C4-2B (cell line): ENCODE results near the gene RAB31.

Experiments
- ZFX ChIP-seq: fragments of 450-650 bp; IDR thresholded peaks from 2 replicates; pipeline ENCODE4 v1.6.1; 2017
- TF ChIP-seq, protein P1 (sequence below): fragments of 450-650 bp; conservative IDR thresholded peaks from 2 replicates; pipeline ENCODE4 v1.5.1; 2017; ENCODE audit warnings: mild to moderate bottlenecking

DNA sequence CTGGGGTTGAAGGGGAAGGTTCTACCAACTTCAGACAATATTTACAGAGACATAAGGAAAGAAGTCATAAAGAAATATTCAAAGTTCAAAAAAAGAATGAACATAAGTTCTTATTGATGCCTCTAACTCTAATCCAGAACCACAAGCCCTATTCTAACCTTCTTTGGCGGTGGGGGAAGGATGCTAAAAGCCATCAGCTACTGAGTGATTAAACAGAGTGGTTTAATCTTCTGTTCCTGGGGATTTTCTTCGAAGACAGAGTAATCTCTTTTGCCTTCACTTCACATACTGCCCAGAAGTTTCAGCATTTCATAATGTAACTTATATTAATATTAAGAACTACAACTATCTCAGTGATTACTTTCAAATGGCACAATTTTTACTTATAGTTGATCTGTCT is 126.5 kb downstream of the RAB31 start:
- TF ChIP-seq, protein P1, sequence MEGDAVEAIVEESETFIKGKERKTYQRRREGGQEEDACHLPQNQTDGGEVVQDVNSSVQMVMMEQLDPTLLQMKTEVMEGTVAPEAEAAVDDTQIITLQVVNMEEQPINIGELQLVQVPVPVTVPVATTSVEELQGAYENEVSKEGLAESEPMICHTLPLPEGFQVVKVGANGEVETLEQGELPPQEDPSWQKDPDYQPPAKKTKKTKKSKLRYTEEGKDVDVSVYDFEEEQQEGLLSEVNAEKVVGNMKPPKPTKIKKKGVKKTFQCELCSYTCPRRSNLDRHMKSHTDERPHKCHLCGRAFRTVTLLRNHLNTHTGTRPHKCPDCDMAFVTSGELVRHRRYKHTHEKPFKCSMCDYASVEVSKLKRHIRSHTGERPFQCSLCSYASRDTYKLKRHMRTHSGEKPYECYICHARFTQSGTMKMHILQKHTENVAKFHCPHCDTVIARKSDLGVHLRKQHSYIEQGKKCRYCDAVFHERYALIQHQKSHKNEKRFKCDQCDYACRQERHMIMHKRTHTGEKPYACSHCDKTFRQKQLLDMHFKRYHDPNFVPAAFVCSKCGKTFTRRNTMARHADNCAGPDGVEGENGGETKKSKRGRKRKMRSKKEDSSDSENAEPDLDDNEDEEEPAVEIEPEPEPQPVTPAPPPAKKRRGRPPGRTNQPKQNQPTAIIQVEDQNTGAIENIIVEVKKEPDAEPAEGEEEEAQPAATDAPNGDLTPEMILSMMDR = no peak
- no peak for TF ChIP-seq ZFX
